HG03342 (cell line): Measurements from ENCODE around the gene TTLL13.
"Not testable (repeated sequence)": the region's sequence is repeated elsewhere in the genome, so short reads cannot be mapped to it uniquely, and the experiment has no call there.

Experiments
- ATAC-seq: cut with Tn5 transposase; IDR thresholded peaks from one replicate; pipeline ENCODE4 v1.9.1; 2021; ENCODE audit warnings: mild to moderate bottlenecking, moderate library complexity; ENCODE audit not compliant: unreplicated experiment

TTLL13 gene

GRCh38 chr15:90234096-90234988 lies 15.0 kb upstream of the TTLL13 start, which contains the start of gene GDPGP1:
GDPGP1 (plus strand) TSS chr15:90234209; CDS start chr15:90240909, 6,700 bp downstream.
- ATAC-seq: no peak

DNA sequence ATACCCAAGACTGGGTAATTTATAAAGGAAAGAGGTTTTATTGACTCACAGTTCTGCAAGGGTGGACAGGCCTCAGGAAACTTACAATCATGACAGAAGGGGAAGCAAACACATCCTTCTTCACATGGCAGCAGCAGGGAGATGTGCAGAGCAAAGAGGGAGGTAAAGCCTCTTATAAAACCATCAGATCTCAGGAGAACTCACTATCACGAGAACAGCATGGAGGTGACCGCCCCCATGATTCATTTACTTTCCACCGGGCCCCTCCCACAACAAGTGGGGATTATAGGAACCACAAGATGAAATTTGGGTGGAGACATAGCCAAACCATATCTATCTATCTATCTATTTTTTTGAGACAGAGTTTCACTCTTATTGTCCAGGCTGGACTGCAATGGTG lies 10.0 kb upstream of the TTLL13 start:
- no peak for ATAC-seq

GRCh38 chr15:90240856-90241255 lies 8.5 kb upstream of the TTLL13 start:
- no peak for ATAC-seq

DNA sequence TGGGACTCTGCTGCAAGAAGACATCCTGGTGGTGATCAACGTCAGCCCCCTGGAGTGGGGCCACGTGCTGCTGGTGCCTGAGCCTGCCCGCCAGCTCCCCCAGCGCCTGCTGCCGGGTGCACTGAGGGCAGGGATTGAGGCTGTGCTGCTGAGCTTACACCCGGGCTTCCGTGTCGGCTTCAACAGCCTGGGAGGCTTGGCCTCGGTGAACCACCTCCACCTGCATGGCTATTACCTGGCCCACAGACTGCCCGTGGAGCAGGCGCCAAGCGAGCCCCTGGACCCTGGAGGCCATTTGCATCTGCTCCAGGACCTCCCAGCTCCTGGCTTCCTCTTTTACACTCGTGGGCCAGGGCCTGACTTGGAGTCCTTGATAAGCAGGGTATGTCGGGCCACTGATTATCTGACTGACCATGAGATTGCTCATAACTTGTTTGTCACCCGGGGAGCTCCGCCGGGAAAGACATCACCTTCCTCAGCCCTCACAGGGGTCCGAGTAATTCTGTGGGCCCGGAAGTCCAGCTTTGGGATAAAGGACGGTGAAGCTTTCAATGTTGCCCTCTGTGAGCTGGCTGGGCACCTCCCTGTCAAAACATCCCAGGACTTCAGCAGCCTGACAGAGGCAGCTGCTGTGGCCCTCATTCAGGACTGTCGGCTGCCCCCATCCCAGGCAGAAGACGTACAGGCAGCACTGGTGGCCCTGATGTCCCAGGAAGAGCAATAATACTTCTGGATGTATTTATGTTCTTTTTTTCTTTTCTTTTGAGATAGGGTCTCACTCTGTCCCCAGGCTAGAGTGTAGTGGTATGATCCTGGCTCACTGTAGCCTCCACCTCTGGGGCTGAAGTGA lies 7.8 kb upstream of the TTLL13 start:
- ATAC-seq: no peak

DNA sequence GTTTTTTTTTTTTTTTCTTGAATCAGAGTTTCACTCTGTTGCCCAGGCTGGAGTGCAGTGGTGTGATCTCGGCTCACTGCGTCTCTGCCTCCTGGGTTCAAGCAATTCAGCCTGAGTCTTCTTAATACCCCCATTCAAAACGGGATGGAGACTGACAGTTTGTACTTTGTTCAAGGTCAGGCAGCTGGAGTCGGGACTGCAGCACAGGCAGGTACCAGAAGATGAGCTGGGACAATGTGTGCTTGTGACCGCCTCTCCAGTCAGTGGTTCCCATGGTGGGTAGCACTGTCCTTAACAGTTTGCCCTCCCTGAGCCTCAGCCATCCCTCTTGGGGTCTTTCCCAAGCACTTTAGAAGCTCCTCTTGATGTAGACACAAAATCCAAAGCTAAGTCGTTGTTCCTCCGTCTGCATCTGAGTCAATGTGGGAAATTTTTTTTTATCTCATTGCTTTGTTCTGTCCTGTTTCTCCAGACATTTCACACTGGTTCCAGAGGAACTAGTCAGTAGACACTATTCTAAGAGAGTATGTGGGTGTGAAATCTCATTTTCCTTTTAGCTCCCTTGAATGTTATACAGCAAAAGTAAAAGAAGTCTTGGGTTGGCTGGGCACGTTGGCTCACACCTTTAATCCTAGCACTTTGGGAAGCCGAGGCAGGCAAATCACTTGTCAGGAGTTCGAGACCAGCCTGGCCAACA lies 5.3 kb upstream of the TTLL13 start:
- ATAC-seq: no peak

DNA sequence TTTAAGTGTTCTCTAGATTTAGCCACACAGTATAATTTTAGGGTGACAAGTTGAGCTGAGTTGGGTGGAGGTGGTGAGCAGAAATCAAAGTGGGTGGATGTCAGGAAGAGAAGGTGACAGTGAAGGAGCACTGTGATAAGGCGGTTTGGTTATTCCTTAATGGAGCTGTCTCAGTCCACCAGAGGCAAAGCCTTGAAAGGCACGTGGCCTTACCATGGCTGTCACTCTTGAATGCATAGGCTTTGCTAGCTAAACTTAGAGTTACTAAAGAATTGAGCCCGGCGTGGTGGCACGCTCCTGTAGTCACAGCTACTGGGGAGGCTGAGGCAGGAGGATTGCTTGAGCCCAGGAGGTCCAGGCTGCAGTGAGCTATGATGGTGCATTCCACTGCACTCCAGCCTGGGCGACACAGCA lies 560 bp upstream of the TTLL13 start:
- ATAC-seq: no peak

GRCh38 chr15:90257776-90258175 lies 8.4 kb downstream of the TTLL13 start:
- ATAC-seq: no peak

DNA sequence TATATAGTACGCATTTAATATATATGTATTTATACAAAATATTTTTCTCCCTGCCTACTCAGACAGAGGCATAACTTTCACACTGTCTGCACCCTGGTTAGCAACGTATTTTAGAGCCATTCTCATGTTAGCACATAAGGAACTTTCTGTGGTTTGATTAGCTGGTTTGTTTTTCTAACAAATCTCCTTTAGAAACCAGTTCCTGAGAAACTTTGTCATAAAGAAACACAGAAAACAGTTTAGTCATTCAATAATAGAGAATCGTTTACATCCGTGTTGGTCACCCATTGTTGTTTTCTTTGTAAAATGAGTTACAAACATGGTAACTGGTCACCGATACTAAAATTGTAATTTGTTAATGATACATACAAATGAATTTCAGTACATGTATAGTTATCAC lies 10.2 kb downstream of the TTLL13 start:
- peak; percentile 75 for ATAC-seq

DNA sequence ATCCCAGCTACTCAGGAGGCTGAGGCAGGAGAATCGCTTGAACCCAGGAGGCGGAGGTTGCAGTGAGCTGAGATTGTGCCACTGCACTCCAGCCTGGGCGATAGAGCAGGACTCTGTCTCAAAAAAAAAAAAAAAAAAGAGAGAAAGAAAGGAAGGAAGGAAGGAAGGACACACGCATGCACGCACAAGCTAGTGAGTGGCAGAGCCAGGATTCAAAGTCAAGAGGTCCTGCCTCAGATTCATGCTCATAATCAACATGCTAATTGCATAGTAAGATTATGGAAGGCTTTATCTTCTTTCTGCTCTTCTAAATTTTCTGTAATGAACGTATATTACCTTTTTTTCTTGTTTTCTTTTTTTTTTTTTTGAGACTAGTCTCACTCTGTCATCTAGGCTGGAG lies 11.4 kb downstream of the TTLL13 start:
- ATAC-seq: not testable (repeated sequence)

GRCh38 chr15:90261811-90262210 lies 12.5 kb downstream of the TTLL13 start:
- ATAC-seq: no peak

DNA sequence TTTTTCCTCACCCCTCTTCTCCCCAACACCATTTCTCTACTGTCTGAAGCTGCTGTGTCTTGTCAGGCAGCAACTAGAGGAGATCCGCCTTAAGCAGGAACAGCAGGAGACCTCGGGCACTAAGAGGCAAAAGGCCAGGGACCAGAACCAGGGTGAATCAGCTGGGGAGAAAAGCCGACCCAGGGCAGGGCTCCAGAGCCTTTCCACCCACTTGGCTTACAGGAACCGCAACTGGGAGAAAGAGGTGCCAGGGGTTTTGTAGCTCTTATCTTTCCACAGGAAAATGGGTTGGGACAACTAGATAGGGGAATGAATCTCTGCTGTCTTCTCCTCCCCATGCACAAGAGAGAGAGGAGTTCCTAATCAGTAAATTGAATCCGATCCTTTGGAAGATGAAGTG lies 13.1 kb downstream of the TTLL13 start:
- ATAC-seq: no peak

DNA sequence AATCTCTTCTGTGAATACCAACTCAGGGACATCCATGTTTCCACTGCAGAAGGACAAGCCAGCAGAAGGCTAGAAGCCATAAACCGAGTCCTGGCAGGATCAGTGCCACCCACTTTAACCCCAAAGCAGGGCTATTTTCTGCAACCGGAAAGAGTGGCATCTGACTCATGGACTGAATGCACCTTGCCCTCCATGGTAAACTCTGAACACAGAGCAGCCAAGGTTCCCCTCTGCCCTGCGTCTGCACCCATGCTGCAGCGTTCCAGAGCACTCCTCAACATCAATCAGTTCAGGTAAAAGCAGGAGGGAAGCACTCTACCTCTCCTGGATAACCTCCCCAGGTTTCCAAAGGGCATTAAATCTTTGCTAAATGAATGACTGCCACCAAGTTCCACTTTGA lies 15.3 kb downstream of the TTLL13 start:
- no peak for ATAC-seq

GRCh38 chr15:90265271-90266060 lies 16.1 kb downstream of the TTLL13 start, which contains the start of gene NGRN:
NGRN (plus strand) TSS chr15:90265672; CDS start chr15:90265713, 41 bp downstream.
- peak; percentile 93 for ATAC-seq

GRCh38 chr15:90266061-90266431 lies 16.7 kb downstream of the TTLL13 start:
- peak; percentile 17 for ATAC-seq

DNA sequence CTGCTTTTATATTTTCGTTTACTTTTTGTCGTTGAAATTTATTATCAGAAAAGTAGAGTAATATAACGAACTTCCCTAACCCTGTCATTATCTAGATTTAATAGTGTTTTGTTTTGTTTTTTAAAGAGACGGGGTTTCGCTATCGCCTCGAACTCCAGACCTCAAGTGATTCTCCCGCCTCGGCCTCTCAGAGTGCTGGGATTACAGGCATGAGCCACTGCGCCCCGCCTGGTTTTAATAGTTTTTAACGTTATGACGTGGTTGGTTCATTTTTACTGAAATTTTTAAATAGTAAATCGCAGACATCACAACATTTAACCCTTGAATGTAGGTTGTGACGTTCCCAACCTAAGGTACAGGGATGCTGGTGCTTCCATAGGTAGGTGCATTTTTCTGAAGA lies 17.1 kb downstream of the TTLL13 start:
- ATAC-seq: no peak

DNA sequence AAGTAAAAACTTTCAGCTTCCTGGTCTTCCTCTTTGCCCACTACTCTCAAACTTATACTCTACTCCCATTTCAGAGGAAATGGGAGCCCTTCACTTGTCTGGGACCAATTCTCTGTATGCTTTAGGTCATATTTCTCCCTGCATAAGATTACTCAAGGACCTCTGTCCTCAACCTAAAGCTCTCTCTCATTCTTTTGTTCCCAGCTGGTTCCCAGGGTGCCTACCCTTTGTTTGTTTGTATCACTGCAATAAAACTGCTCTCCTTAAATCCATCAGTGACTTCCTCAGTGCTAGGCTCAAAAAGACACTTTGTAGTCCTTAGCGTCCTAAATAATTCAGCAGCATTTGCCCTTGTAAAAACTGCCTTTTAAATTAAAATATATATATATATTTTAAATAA lies 19.1 kb downstream of the TTLL13 start:
- no peak for ATAC-seq

GRCh38 chr15:90270502-90271150 lies 21.3 kb downstream of the TTLL13 start:
- ATAC-seq: no peak

DNA sequence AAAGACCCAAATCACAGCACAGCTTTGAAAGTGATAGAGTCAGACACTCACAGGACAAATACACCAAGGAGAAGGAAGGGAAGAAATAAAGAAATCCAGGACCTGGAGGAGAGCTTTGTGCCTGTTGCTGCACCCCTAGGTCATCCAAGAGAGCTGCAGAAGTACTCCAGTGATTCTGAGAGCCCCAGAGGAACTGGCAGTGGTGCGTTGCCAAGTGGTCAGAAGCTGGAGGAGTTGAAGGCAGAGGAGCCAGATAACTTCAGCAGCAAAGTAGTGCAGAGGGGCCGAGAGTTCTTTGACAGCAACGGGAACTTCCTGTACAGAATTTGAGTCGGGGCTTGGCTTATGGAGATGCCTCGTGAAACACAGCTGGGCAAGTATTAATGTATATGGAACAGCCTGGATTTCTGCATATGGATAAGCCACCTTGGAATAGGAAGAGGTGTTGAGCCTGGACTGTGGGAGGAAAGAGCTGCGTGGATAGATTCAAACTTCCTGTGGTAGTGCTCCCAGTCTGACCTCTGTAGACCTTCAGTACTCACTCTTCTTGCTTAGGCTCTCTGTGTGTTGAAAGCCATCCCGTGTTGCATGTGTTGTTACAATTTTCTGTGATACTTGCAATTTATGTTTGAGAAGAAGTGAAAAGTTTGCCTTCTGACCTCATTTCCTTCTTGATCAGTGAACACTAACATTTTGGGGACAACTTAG lies 22.3 kb downstream of the TTLL13 start:
- no peak for ATAC-seq

DNA sequence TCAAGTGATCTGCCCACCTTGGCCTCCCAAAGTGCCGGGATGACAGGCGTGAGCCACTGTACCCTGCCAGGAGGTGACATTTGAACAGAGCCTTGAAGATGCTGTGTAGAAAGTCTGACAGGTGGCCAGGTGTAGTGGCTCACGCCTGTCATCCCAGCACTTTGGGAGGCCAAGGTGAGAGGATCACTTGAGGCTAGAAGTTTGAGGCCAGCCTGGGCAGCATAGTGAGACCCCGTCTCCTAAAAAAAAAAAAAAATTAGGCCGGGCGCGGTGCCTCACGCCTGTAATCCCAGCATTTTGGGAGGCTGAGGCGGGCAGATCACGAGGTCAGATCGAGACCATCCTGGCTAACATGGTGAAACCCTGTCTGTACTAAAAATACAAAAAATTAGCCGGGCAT lies 29.1 kb downstream of the TTLL13 start:
- ATAC-seq: not testable (repeated sequence)
